ENCODE data around the gene ZFPM1.

- TF ChIP-seq CTCF (IDR thresholded peaks at IDR 0.05) (no peak), EP300 (IDR thresholded peaks at IDR 0.05) (no peak), POLR2A (IDR thresholded peaks at IDR 0.05) (no peak), POLR2AphosphoS5 (IDR thresholded peaks at IDR 0.05) (no peak)
These were observed 27.7 kb downstream of the ZFPM1 start for GRCh38 chr16:88480829-88481228.
